Endothelial cell of umbilical vein (primary cell): ENCODE measurements around the gene SESN1. TPM values are rescaled to one million over a fixed set of nuclear protein-coding genes. Genes with fewer than 3 reads are reported as not detected.

Experiments used
- BruUV-seq: library from RNA; stranded (reverse); fragments of 400-500 nt; replicated peaks from 2 replicates; lab custom pipeline; 2021; lab: Mats Ljungman, UMichigan
- CTCF ChIA-PET: fragments of 300-600, 350-600 bp; sonication (Branson Sonifier 250); formaldehyde crosslinking; loops from one replicate; lab custom pipeline; 2021; ENCODE audit warnings: antibody characterized with exemption, inconsistent platforms; lab: Charles Lee
- POLR2A ChIA-PET: fragments of 300-600, 350-600 bp; sonication (Branson Sonifier 250); formaldehyde crosslinking; loops from one replicate; lab custom pipeline; 2021; ENCODE audit warnings: antibody characterized with exemption, inconsistent platforms; lab: Charles Lee
- DNase-seq: peaks from one replicate; pipeline ENCODE4 v3.0.0-alpha.2; 2011; ENCODE audit warnings: low read depth, low spot score
- FAIRE-seq: peaks from 2 replicates; lab custom pipeline; 2011; peaks lifted over from hg19 to GRCh38; lab: Jason Lieb, UNC
- H2AFZ ChIP-seq: 2 replicates; pipeline ENCODE4 v1.6.0; 2012; ENCODE audit warnings: low read depth, low read length, control low read depth, inconsistent platforms
- H3K27ac ChIP-seq: 2 replicates; pipeline ENCODE4 v1.5.1; 2011; ENCODE audit warnings: low read depth, mild to moderate bottlenecking, control low read depth, low read length, moderate library complexity; ENCODE audit not compliant: insufficient read depth
- H3K27me3 ChIP-seq, 2 experiments: 2 replicates each; pipeline versions ENCODE4 v1.6.0 to v1.6.1; 2011; ENCODE audit warnings: low read length in 2 of 2, mixed read lengths in 1 of 2; ENCODE audit not compliant: control insufficient read depth in 2 of 2, insufficient read depth in 2 of 2
- H3K36me3 ChIP-seq, 2 experiments: 2 replicates in 1 of 2; 3 replicates in 1 of 2; pipeline ENCODE4 v1.5.1; 2011; ENCODE audit warnings: low read length in 2 of 2, mild to moderate bottlenecking in 1 of 2, moderate library complexity in 1 of 2; ENCODE audit not compliant: control insufficient read depth in 2 of 2, insufficient read depth in 2 of 2; ENCODE audit errors: extremely low read depth in 1 of 2
- H3K4me1 ChIP-seq: 3 replicates; pipeline ENCODE4 v1.5.1; 2011; ENCODE audit warnings: mild to moderate bottlenecking, low read length; ENCODE audit not compliant: control insufficient read depth, insufficient read depth; ENCODE audit errors: extremely low read depth
- H3K4me2 ChIP-seq: 2 replicates; pipeline ENCODE4 v1.6.1; 2011; ENCODE audit warnings: low read length, control low read depth, mixed read lengths; ENCODE audit not compliant: insufficient read depth
- H3K4me3 ChIP-seq, 3 experiments: fragments of 200-600 bp in 1 of 3; sonication (generic), shearing (Covaris generic) in 1 of 3; replicated peaks in 1 of 3; 2 replicates each; pipeline ENCODE4 v1.5.1; 2011 to 2016; ENCODE audit warnings: control low read depth in 3 of 3, low read length in 3 of 3, mild to moderate bottlenecking in 2 of 3, inconsistent platforms in 1 of 3, low read depth in 1 of 3, moderate library complexity in 1 of 3; ENCODE audit not compliant: insufficient read depth in 1 of 3
- H3K79me2 ChIP-seq: 2 replicates; pipeline ENCODE4 v1.6.0; 2012; ENCODE audit warnings: low read length, inconsistent platforms; ENCODE audit not compliant: control insufficient read depth, insufficient read depth
- H3K9ac ChIP-seq: replicated peaks from 2 replicates; pipeline ENCODE3; 2011; ENCODE audit warnings: low read length, control low read depth; ENCODE audit not compliant: insufficient read depth; ENCODE audit errors: extremely low read depth
- H3K9me1 ChIP-seq: replicated peaks from 3 replicates; pipeline ENCODE4 v1.6.0; 2011; ENCODE audit warnings: mild to moderate bottlenecking, low read length; ENCODE audit not compliant: control insufficient read depth, insufficient read depth; ENCODE audit errors: extremely low read depth
- H3K9me3 ChIP-seq: replicated peaks from 2 replicates; pipeline ENCODE4 v1.5.1; 2012; ENCODE audit warnings: low read length, inconsistent platforms; ENCODE audit not compliant: control insufficient read depth, insufficient read depth
- H4K20me1 ChIP-seq: replicated peaks from 2 replicates; pipeline ENCODE3; 2011; ENCODE audit warnings: mild to moderate bottlenecking, low read length; ENCODE audit not compliant: control insufficient read depth, insufficient read depth; ENCODE audit errors: extremely low read depth
- EZH2 ChIP-seq: IDR thresholded peaks from 2 replicates; pipeline ENCODE4 v1.6.1; 2012; ENCODE audit warnings: borderline replicate concordance, low read depth, mild to moderate bottlenecking, moderate library complexity, low read length, inconsistent platforms; ENCODE audit not compliant: severe bottlenecking
- FOS ChIP-seq: IDR thresholded peaks from 2 replicates; pipeline ENCODE4 v1.6.1; 2011; ENCODE audit warnings: mild to moderate bottlenecking, low read length, moderate library complexity, borderline replicate concordance; ENCODE audit not compliant: insufficient read depth
- GATA2 ChIP-seq: IDR thresholded peaks from 2 replicates; pipeline ENCODE4 v1.7.0; 2011; ENCODE audit warnings: low read depth, mild to moderate bottlenecking, moderate library complexity, mixed read lengths, low read length; ENCODE audit not compliant: insufficient read length, insufficient read depth
- JUN ChIP-seq: IDR thresholded peaks from 2 replicates; pipeline ENCODE4 v1.6.1; 2011; ENCODE audit warnings: borderline replicate concordance, low read depth; ENCODE audit not compliant: insufficient read length, insufficient read depth
- MYC ChIP-seq: IDR thresholded peaks from one replicate; pipeline ENCODE4 v1.6.1; 2011; ENCODE audit warnings: mild to moderate bottlenecking, low read depth, low read length
- POLR2A ChIP-seq: IDR thresholded peaks from 2 replicates; pipeline ENCODE4 v1.6.1; 2012; ENCODE audit warnings: low read depth, mild to moderate bottlenecking, control low read depth, low read length
- POLR2AphosphoS5 ChIP-seq: IDR thresholded peaks from 2 replicates; pipeline ENCODE4 v1.6.1; 2012; ENCODE audit warnings: low read depth, mild to moderate bottlenecking, control low read depth, low read length, moderate library complexity; ENCODE audit not compliant: insufficient read depth
- dilution Hi-C: fragments of 300-500 bp; cut with MboI; formaldehyde crosslinking; loops from one replicate; pipeline ENCODE4 v1.15.0; 2019; ENCODE audit warnings: low sequenced_read_pairs; ENCODE audit not compliant: extremely low pct_ligation_motif_present
- intact Hi-C: fragments of 100-400 bp; cut with micrococcal nuclease; formaldehyde crosslinking; loops from one replicate; pipeline ENCODE4 v1.10.0; 2022
- polyA plus RNA-seq, 4 experiments: library from polyadenylated mRNA; depleted of rRNA in 3 of 4; stranded (reverse) in 3 of 4; unstranded in 1 of 4; fragments of >200 nt; gene quantifications; 2 replicates each; pipeline versions ENCODE4 v1.2.1 to v1.2.3, GENCODE V29; 2011 to 2012; ENCODE audit warnings: missing spikeins in 1 of 4
- total RNA-seq: library from RNA; stranded (reverse); gene quantifications from 2 replicates; pipeline ENCODE4 v1.2.3, GENCODE V29; 2021
- TF ChIP-seq, protein P1 (sequence below): IDR thresholded peaks from 2 replicates; pipeline ENCODE4 v1.6.1; 2011; ENCODE audit not compliant: insufficient read depth, insufficient read length
- TF ChIP-seq, protein P2 (sequence below), 2 donors: IDR thresholded peaks; 1 replicate in 1 of 2; 2 replicates in 1 of 2; pipeline ENCODE4 v1.5.1; 2011; ENCODE audit warnings: low read length in 2 of 2, mild to moderate bottlenecking in 2 of 2, moderate library complexity in 2 of 2, control low read depth in 1 of 2, inconsistent platforms in 1 of 2, low read depth in 1 of 2; ENCODE audit not compliant: insufficient read depth in 1 of 2; ENCODE audit errors: extremely low read depth in 1 of 2

Gene SESN1
- total and polyA plus RNA-seq, 2 donors (not counting 3 experiments of a cell fraction or from before 2014, with no cell fraction given), result 7.1 to 15.6 TPM

DNA sequence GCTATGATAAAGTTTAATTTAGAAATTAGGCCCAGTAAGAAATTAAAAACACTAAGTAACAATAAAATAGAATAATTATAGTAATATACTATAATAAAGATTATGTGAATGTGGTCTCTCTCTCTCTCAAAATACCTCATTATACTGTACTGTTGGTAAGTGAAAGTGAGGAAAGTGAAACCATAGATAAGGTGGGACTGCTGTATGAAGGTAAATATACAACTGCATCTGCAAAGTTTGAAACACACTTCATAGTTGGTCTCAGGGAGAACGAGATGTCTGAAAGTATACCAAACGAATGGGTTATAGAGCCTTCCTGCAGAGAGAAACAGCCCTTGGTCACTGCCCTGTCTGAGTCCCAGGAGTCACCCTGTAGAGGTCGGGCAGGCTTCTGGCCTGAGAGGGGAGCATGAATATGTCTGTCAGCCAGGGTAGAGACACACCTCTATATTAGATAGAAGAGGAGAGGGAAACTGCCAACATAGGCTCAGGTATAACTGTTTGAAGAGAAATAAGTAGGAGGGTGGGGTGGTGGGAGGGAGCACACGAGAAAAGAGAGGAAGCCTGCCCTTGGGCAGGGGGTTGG, 31.8 kb downstream of the SESN1 start:
- Histone ChIP-seq H2AFZ (no peak overlapping the region), H3K4me2 (no peak overlapping the region), H3K9ac (no peak overlapping the region), H3K27me3 (no peaks in the 10 kb centered on the region), H4K20me1 (no peaks in the 10 kb centered on the region), H3K36me3 (no peaks in the 10 kb centered on the region), H3K9me3 (no peaks in the 10 kb centered on the region), H3K9me1 (peaks cover 3% of the 10 kb centered on the region), H3K27ac (no peak overlapping the region), H3K4me1 (peaks cover 25% of the 10 kb centered on the region), H3K4me3 (no peak overlapping the region), H3K79me2 (no peaks in the 10 kb centered on the region)
- ChIA-PET CTCF (interaction anchor here (0.7 kb wide), 1 partner anchor 11 kb away, joined by 3 read pairs; no protein-coding TSS in a partner anchor), POLR2A (no interaction called here)
- dilution Hi-C loops (no loop called here), intact Hi-C loops (no loop called here)
- BruUV-seq, result no TSS peak
- TF ChIP-seq POLR2AphosphoS5 (no peak), FOS (no peak), GATA2 (no peak), JUN (no peak), MYC (no peak), EZH2 (no peak)
- TF ChIP-seq, protein P1, sequence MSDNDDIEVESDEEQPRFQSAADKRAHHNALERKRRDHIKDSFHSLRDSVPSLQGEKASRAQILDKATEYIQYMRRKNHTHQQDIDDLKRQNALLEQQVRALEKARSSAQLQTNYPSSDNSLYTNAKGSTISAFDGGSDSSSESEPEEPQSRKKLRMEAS, result no peak
- DNase-seq (no peak), FAIRE-seq (no peak)

DNA sequence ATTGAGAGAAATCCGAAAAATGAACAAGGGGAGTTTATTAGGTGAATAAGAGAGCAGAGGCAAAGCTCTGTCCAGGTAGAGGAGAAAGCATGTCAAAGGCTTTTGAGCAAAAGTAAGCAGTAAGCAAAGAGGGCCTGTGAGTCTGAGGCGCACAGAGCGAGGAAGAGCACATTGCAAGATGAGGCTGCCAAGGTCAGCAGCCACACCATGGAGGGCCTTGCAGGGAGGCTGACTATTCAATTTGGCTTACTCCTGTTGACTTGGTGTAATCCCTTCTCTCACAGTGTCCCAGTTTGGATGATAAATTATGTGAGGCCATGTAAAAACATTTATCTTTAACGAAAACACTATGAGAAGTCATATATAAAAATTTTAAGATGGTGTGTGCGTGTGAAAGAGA, 32.4 kb downstream of the SESN1 start:
- H4K20me1 ChIP-seq, result no peaks in the 10 kb centered on the region
- BruUV-seq, result no TSS peak
- DNase-seq (no peak), FAIRE-seq (no peak)
- H3K4me1 ChIP-seq, result peaks cover 25% of the 10 kb centered on the region
- H3K4me2 ChIP-seq, result no peak overlapping the region
- no peak for TF ChIP-seq GATA2
- no peak for TF ChIP-seq JUN
- TF ChIP-seq, protein P1, result no peak
- TF ChIP-seq MYC, result no peak
- TF ChIP-seq POLR2AphosphoS5, result no peak
- no peak for TF ChIP-seq POLR2A
- TF ChIP-seq, protein P2, sequence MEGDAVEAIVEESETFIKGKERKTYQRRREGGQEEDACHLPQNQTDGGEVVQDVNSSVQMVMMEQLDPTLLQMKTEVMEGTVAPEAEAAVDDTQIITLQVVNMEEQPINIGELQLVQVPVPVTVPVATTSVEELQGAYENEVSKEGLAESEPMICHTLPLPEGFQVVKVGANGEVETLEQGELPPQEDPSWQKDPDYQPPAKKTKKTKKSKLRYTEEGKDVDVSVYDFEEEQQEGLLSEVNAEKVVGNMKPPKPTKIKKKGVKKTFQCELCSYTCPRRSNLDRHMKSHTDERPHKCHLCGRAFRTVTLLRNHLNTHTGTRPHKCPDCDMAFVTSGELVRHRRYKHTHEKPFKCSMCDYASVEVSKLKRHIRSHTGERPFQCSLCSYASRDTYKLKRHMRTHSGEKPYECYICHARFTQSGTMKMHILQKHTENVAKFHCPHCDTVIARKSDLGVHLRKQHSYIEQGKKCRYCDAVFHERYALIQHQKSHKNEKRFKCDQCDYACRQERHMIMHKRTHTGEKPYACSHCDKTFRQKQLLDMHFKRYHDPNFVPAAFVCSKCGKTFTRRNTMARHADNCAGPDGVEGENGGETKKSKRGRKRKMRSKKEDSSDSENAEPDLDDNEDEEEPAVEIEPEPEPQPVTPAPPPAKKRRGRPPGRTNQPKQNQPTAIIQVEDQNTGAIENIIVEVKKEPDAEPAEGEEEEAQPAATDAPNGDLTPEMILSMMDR (IDR thresholded peaks at IDR 0.05; ENCODE audit: extremely low read depth in 1 of 2, insufficient read depth in 1 of 2, low read depth in 1 of 2, low read length in 2 of 2), result no peak
- no peak for TF ChIP-seq FOS
- H3K9ac ChIP-seq, result no peak overlapping the region
- H3K4me3 ChIP-seq, result no peak overlapping the region
- H3K9me1 ChIP-seq, result peaks cover 3% of the 10 kb centered on the region
- H3K79me2 ChIP-seq, result no peaks in the 10 kb centered on the region
- no peaks in the 10 kb centered on the region for H3K36me3 ChIP-seq
- POLR2A ChIA-PET, result no interaction called here
- no peak overlapping the region for H2AFZ ChIP-seq
- dilution Hi-C loops, result no loop called here
- intact Hi-C loops, result no loop called here
- no peaks in the 10 kb centered on the region for H3K27me3 ChIP-seq
- H3K9me3 ChIP-seq, result no peaks in the 10 kb centered on the region
- CTCF ChIA-PET, result interaction anchor here (0.7 kb wide), 1 partner anchor 12 kb away, joined by 3 read pairs; no protein-coding TSS in a partner anchor
- H3K27ac ChIP-seq, result no peak overlapping the region
